Ascending aorta (tissue), 2 donors: ENCODE data around the gene CALM3. TPM values are rescaled to one million over a fixed set of nuclear protein-coding genes. Genes with fewer than 3 reads are reported as not detected.

ENCODE experiments used
- DNase-seq, 2 donors: peaks; one replicate each; pipeline ENCODE4 v3.0.0-alpha.2; 2019; ENCODE audit warnings: low spot score in 2 of 2
- H3K27ac ChIP-seq, 2 donors: fragments of 200-600 bp; sonication (generic); one replicate each; pipeline ENCODE4 v1.5.1; 2016 to 2017; ENCODE audit warnings: mild to moderate bottlenecking in 1 of 2
- H3K27me3 ChIP-seq: fragments of 200-600 bp; sonication (generic); one replicate; pipeline ENCODE4 v1.5.1; 2017
- H3K36me3 ChIP-seq, 2 donors: fragments of 200-600 bp; sonication (generic); one replicate each; pipeline ENCODE4 v1.5.1; 2016
- H3K4me1 ChIP-seq, 2 donors: fragments of 200-600 bp; sonication (generic); one replicate each; pipeline ENCODE4 v1.5.1; 2016 to 2017; ENCODE audit warnings: mild to moderate bottlenecking in 1 of 2
- H3K4me3 ChIP-seq, 2 donors: fragments of 200-600 bp; sonication (generic); one replicate each; pipeline ENCODE4 v1.5.1; 2016 to 2017; ENCODE audit warnings: mild to moderate bottlenecking in 1 of 2
- H3K9me3 ChIP-seq, 2 donors: fragments of 200-600 bp; sonication (generic); one replicate each; pipeline ENCODE4 v1.5.1; 2016
- CTCF ChIP-seq, 3 experiments: fragments of 200-600 bp in 2 of 3; fragments of 450-650 bp in 1 of 3; sonication (generic) in 2 of 3; IDR thresholded peaks; one replicate each; pipeline ENCODE4 v1.5.1; 2016 to 2019; ENCODE audit warnings: antibody characterized with exemption in 3 of 3, mild to moderate bottlenecking in 1 of 3, moderate library complexity in 1 of 3
- intact Hi-C: fragments of 100-400 bp; cut with DNase I; formaldehyde crosslinking; loops from one replicate; pipeline ENCODE4 v1.15.1; 2023
- total RNA-seq: library from RNA; depleted of rRNA; stranded (reverse); fragments of >200 nt; gene quantifications from one replicate; pipeline ENCODE4 v1.1.0, GENCODE V29; 2016

Gene CALM3
- total RNA-seq, 1 donor from 2014 or later = 159 TPM

GRCh38 chr19:46620267-46620666 is 19.1 kb downstream of the CALM3 start:
- TF ChIP-seq CTCF (IDR thresholded peaks at IDR 0.05) = no peak
- Histone ChIP-seq H3K9me3 (no peaks in the 10 kb centered on the region), H3K4me1 (peaks cover 25 to 41% of the 10 kb centered on the region in 2 donors), H3K27me3 (no peaks in the 10 kb centered on the region), H3K36me3 (peaks cover 0 to 8% of the 10 kb centered on the region in 2 donors), H3K4me3 (peak overlapping the region; percentile 47 to 77), H3K27ac (peak overlapping the region; percentile 97 to 98)
- DNase-seq = no peak
- intact Hi-C loops = loop anchor here (10.0 kb wide), 1 partner anchor 625 kb away; no protein-coding TSS in a partner anchor

- peak overlapping the region; percentile 47 to 77 for H3K4me3 ChIP-seq
- intact Hi-C loops = loop anchor here (10.0 kb wide), 1 partner anchor 624 kb away; no protein-coding TSS in a partner anchor
- peak; percentile 54 to 88 for DNase-seq
- peak overlapping the region; percentile 97 to 98 for H3K27ac ChIP-seq
- TF ChIP-seq CTCF (IDR thresholded peaks at IDR 0.05) = no peak
- peaks cover 0 to 8% of the 10 kb centered on the region in 2 donors for H3K36me3 ChIP-seq
- H3K4me1 ChIP-seq = peaks cover 27 to 44% of the 10 kb centered on the region in 2 donors
- H3K9me3 ChIP-seq = no peaks in the 10 kb centered on the region
- H3K27me3 ChIP-seq = no peaks in the 10 kb centered on the region
Observed at GRCh38 chr19:46620716-46621115, 19.6 kb downstream of the CALM3 start.

- Histone ChIP-seq H3K27me3 (no peaks in the 10 kb centered on the region), H3K36me3 (peaks cover 0 to 8% of the 10 kb centered on the region in 2 donors), H3K27ac (peak overlapping the region; percentile 97 to 98), H3K4me1 (peaks cover 34 to 50% of the 10 kb centered on the region in 2 donors), H3K4me3 (peak overlapping the region; percentile 47 to 77), H3K9me3 (no peaks in the 10 kb centered on the region)
- peak in 2 of 3 experiments; percentile 19 to 51 for TF ChIP-seq CTCF (IDR thresholded peaks at IDR 0.05)
- no peak for DNase-seq
- intact Hi-C loops = loop anchor here (10.0 kb wide), 1 partner anchor 623 kb away; no protein-coding TSS in a partner anchor
Observed at GRCh38 chr19:46621191-46622117, 20.3 kb downstream of the CALM3 start.

- H3K27ac ChIP-seq = peak overlapping the region; percentile 97 to 98
- intact Hi-C loops = loop anchor here (10.0 kb wide), 1 partner anchor 623 kb away; no protein-coding TSS in a partner anchor
- DNase-seq = no peak
Observed at GRCh38 chr19:46622118-46622446, 21.0 kb downstream of the CALM3 start.

More at GRCh38 chr19:46622118-46622446, 21.0 kb downstream of the CALM3 start:
- peaks cover 0 to 8% of the 10 kb centered on the region in 2 donors for H3K36me3 ChIP-seq
- no peak for TF ChIP-seq CTCF (IDR thresholded peaks at IDR 0.05)
- no peaks in the 10 kb centered on the region for H3K9me3 ChIP-seq
- H3K4me3 ChIP-seq = peak overlapping the region; percentile 47 to 77
- no peaks in the 10 kb centered on the region for H3K27me3 ChIP-seq
- H3K4me1 ChIP-seq = peaks cover 32 to 50% of the 10 kb centered on the region in 2 donors
